Keratinocyte (primary cell): ENCODE data around the gene TNNC1. TPM values are rescaled to one million over a fixed set of nuclear protein-coding genes. Genes with fewer than 3 reads are reported as not detected.

Source experiments
- DNase-seq: peaks from one replicate; pipeline ENCODE4 v3.0.0-alpha.2; 2011; ENCODE audit warnings: low read depth, missing footprints, low spot score
- FAIRE-seq: peaks from 2 replicates; lab custom pipeline; 2011; peaks lifted over from hg19 to GRCh38; lab: Jason Lieb, UNC
- H2AFZ ChIP-seq: 2 replicates; pipeline ENCODE4 v1.6.0; 2012; ENCODE audit warnings: low read length, control low read depth, inconsistent platforms; ENCODE audit not compliant: control insufficient read depth
- H3K27ac ChIP-seq: 2 replicates; pipeline ENCODE4 v1.5.1; 2011; ENCODE audit warnings: low read length; ENCODE audit not compliant: control insufficient read depth, insufficient read depth
- H3K27me3 ChIP-seq: 3 replicates; pipeline ENCODE4 v1.6.0; 2011; ENCODE audit warnings: low read length; ENCODE audit not compliant: control insufficient read depth, insufficient read depth; ENCODE audit errors: extremely low read depth
- H3K36me3 ChIP-seq, 2 experiments: 2 replicates in 1 of 2; 3 replicates in 1 of 2; pipeline ENCODE4 v1.5.1; 2011; ENCODE audit warnings: low read length in 2 of 2, mild to moderate bottlenecking in 1 of 2; ENCODE audit not compliant: control insufficient read depth in 2 of 2, insufficient read depth in 2 of 2; ENCODE audit errors: extremely low read depth in 1 of 2
- H3K4me1 ChIP-seq: 3 replicates; pipeline ENCODE4 v1.5.1; 2011; ENCODE audit warnings: low read length; ENCODE audit not compliant: control insufficient read depth, insufficient read depth; ENCODE audit errors: extremely low read depth
- H3K4me2 ChIP-seq: 3 replicates; pipeline ENCODE4 v1.6.0; 2011; ENCODE audit warnings: low read depth, low read length; ENCODE audit not compliant: control insufficient read depth, insufficient read depth; ENCODE audit errors: extremely low read depth
- H3K4me3 ChIP-seq, 3 experiments: fragments of 200-600 bp in 1 of 3; sonication (generic) in 1 of 3; 2 replicates in 2 of 3; 3 replicates in 1 of 3; pipeline ENCODE4 v1.5.1; 2011 to 2016; ENCODE audit warnings: low read length in 3 of 3, mild to moderate bottlenecking in 3 of 3, control low read depth in 2 of 3, inconsistent platforms in 1 of 3, low read depth in 1 of 3, mixed read lengths in 1 of 3, mixed run types in 1 of 3, moderate library complexity in 1 of 3; ENCODE audit not compliant: control insufficient read depth in 2 of 3, insufficient read depth in 2 of 3; ENCODE audit errors: extremely low read depth in 1 of 3
- H3K79me2 ChIP-seq: 2 replicates; pipeline ENCODE4 v1.6.0; 2012; ENCODE audit warnings: low read length; ENCODE audit not compliant: control insufficient read depth, insufficient read depth
- H3K9ac ChIP-seq: 3 replicates; pipeline ENCODE4 v1.6.0; 2011; ENCODE audit warnings: low read length; ENCODE audit not compliant: control insufficient read depth, insufficient read depth; ENCODE audit errors: extremely low read depth
- H3K9me1 ChIP-seq: 3 replicates; pipeline ENCODE4 v1.6.0; 2011; ENCODE audit warnings: low read length; ENCODE audit not compliant: control insufficient read depth, insufficient read depth; ENCODE audit errors: extremely low read depth
- H3K9me3 ChIP-seq: 2 replicates; pipeline ENCODE4 v1.5.1; 2012; ENCODE audit warnings: low read depth, low read length; ENCODE audit not compliant: control insufficient read depth
- H4K20me1 ChIP-seq: 3 replicates; pipeline ENCODE4 v1.6.0; 2011; ENCODE audit warnings: low read length; ENCODE audit not compliant: control insufficient read depth, insufficient read depth; ENCODE audit errors: extremely low read depth
- CTCF ChIP-seq, 3 experiments: IDR thresholded peaks in 1 of 3; conservative IDR thresholded peaks in 1 of 3; optimal IDR thresholded peaks in 1 of 3; 2 replicates in 2 of 3; 3 replicates in 1 of 3; pipeline versions ENCODE3 to v1.5.1; 2011; ENCODE audit warnings: low read length in 3 of 3, mild to moderate bottlenecking in 3 of 3, moderate library complexity in 2 of 3, control low read depth in 1 of 3, inconsistent platforms in 1 of 3; ENCODE audit not compliant: insufficient read depth in 2 of 3; ENCODE audit errors: extremely low read depth in 1 of 3
- EZH2 ChIP-seq: IDR thresholded peaks from one replicate; pipeline ENCODE4 v1.6.1; 2012; ENCODE audit warnings: inconsistent platforms, mild to moderate bottlenecking, low read length, moderate library complexity
- dilution Hi-C: fragments of 300-500 bp; cut with MboI; formaldehyde crosslinking; loops from one replicate; pipeline ENCODE4 v1.7.0; 2020; ENCODE audit warnings: low sequenced_read_pairs; ENCODE audit not compliant: extremely low pct_ligation_motif_present
- polyA plus RNA-seq, 5 experiments: library from polyadenylated mRNA; depleted of rRNA in 3 of 5; stranded (reverse) in 3 of 5; stranded (forward) in 1 of 5; unstranded in 1 of 5; fragments of >200 nt; gene quantifications; 1 replicate in 1 of 5; 2 replicates in 3 of 5; 3 replicates in 1 of 5; pipeline versions ENCODE4 v1.2.1 to v1.2.3, GENCODE V29; 2011 to 2012; ENCODE audit warnings: missing spikeins in 2 of 5, low read depth in 1 of 5, low replicate concordance in 1 of 5

TNNC1 gene
- polyA plus RNA-seq, 1 donor (not counting 4 experiments of a cell fraction or from before 2014, with no cell fraction given) = 0.33 TPM

- H3K27ac ChIP-seq = no peak overlapping the region
- no peaks in the 10 kb centered on the region for H3K4me1 ChIP-seq
- dilution Hi-C loops = no loop called here
- FAIRE-seq (no peak), DNase-seq (no peak)
- H3K9ac ChIP-seq = no peak overlapping the region
- H2AFZ ChIP-seq = no peak overlapping the region
- H3K36me3 ChIP-seq = peaks cover 48 to 54% of the 10 kb centered on the region in 2 experiments
- H3K9me3 ChIP-seq = no peaks in the 10 kb centered on the region
- H3K9me1 ChIP-seq = no peaks in the 10 kb centered on the region
- H3K4me3 ChIP-seq = no peak overlapping the region
- TF ChIP-seq EZH2 = no peak
- TF ChIP-seq CTCF (optimal IDR thresholded peaks at IDR 0.05 in 1 of 3, IDR thresholded peaks at IDR 0.05 in 1 of 3, conservative IDR thresholded peaks at IDR 0.05 in 1 of 3; ENCODE audit: extremely low read depth in 1 of 3, insufficient read depth in 2 of 3, low read length in 3 of 3) = no peak
- peaks cover 11% of the 10 kb centered on the region for H3K79me2 ChIP-seq
- H3K4me2 ChIP-seq = no peak overlapping the region
- H3K27me3 ChIP-seq = no peaks in the 10 kb centered on the region
- H4K20me1 ChIP-seq = peaks cover 4% of the 10 kb centered on the region
Observed at GRCh38 chr3:52472239-52473000, 18.6 kb upstream of the TNNC1 start.

- H3K9me1 ChIP-seq = no peaks in the 10 kb centered on the region
- peaks cover 45 to 51% of the 10 kb centered on the region in 2 experiments for H3K36me3 ChIP-seq
- dilution Hi-C loops = no loop called here
- H4K20me1 ChIP-seq = peaks cover 4% of the 10 kb centered on the region
- no peaks in the 10 kb centered on the region for H3K4me1 ChIP-seq
- no peaks in the 10 kb centered on the region for H3K27me3 ChIP-seq
- H3K9ac ChIP-seq = no peak overlapping the region
- no peak overlapping the region for H3K27ac ChIP-seq
- no peak for FAIRE-seq
- H3K4me2 ChIP-seq = no peak overlapping the region
- H3K9me3 ChIP-seq = no peaks in the 10 kb centered on the region
- peaks cover 17% of the 10 kb centered on the region for H3K79me2 ChIP-seq
- H3K4me3 ChIP-seq = no peak overlapping the region
- TF ChIP-seq CTCF (optimal IDR thresholded peaks at IDR 0.05 in 1 of 3, IDR thresholded peaks at IDR 0.05 in 1 of 3, conservative IDR thresholded peaks at IDR 0.05 in 1 of 3; ENCODE audit: extremely low read depth in 1 of 3, insufficient read depth in 2 of 3, low read length in 3 of 3) = peak; percentile 38 to 73 (median 46)
- no peak for TF ChIP-seq EZH2
- no peak overlapping the region for H2AFZ ChIP-seq
- no peak for DNase-seq
Observed at GRCh38 chr3:52471371-52472238, 17.8 kb upstream of the TNNC1 start.
